ENCODE measurements around the gene GAS7. TPM values are rescaled to one million over a fixed set of nuclear protein-coding genes. Genes with fewer than 3 reads are reported as not detected.
A peak's percentile ranks its signal among the peaks of the same experiment; 100 is the strongest.

Gene GAS7
- total and polyA plus RNA-seq, 2 of the 13 experiments (the other 11 are each of a cell fraction or from before 2014, with no cell fraction given), result 1.0 to 5.2 TPM

GRCh38 chr17:10193632-10194031 is 4.8 kb downstream of the GAS7 start:
- no peaks in the 10 kb centered on the region; a peak in 1 of 5 replicates for H3K27me3 ChIP-seq (ENCODE audit: control insufficient read depth in 1 of 2, insufficient read depth in 2 of 2, low read length in 2 of 2)
- WGBS (ENCODE audit: low lambda C conversion rate), result 9% methylated on average over 2 of the region's 2 CpGs
- intact Hi-C loops (cut with micrococcal nuclease; ENCODE audit: unreplicated experiment) (no loop called here), in situ Hi-C loops (cut with HindIII; ENCODE audit: extremely low pct_ligation_motif_present, low pct_unique_long_range_greater_than_20kb) (no loop called here)
- H3K4me1 ChIP-seq (ENCODE audit: insufficient read depth, low read length), result no peaks in the 10 kb centered on the region
- no peak overlapping the region for H3K4me2 ChIP-seq (ENCODE audit: low read depth, low read length)
- no peak for DNase-seq (ENCODE audit: low spot score)
- no peak overlapping the region for H2AFZ ChIP-seq (ENCODE audit: low read length)
- no peaks in the 10 kb centered on the region for H3K36me3 ChIP-seq (replicated peaks in 1 of 2; ENCODE audit: control insufficient read depth in 1 of 2, insufficient read depth in 2 of 2, low read length in 2 of 2)
- no peak for FAIRE-seq
- TF ChIP-seq BRF2 (CRISPR knock-in tag; IDR thresholded peaks at IDR 0.05) (no peak), HOXA5 (CRISPR knock-in tag; IDR thresholded peaks at IDR 0.05) (no peak), ZNF382 (CRISPR knock-in tag; IDR thresholded peaks at IDR 0.05; ENCODE audit: borderline replicate concordance) (no peak), ZNF331 (CRISPR knock-in tag; IDR thresholded peaks at IDR 0.05) (peak; percentile 99)
- ChIA-PET CTCF (ENCODE audit: low intra/inter-chr PET ratio, low total read pairs) (no interaction called here), POLR2A (no interaction called here)
- no peak overlapping the region for H3K27ac ChIP-seq (ENCODE audit: extremely low read length, insufficient read depth, low read length)
- no peak overlapping the region for H3K4me3 ChIP-seq (replicated peaks in 1 of 3; ENCODE audit: insufficient read depth in 1 of 3, low read depth in 2 of 3, low read length in 3 of 3)
- H3K9me3 ChIP-seq (ENCODE audit: low read length), result peaks cover 19% of the 10 kb centered on the region
- no peaks in the 10 kb centered on the region for H4K20me1 ChIP-seq (ENCODE audit: insufficient read depth, low read length)
- H3K79me2 ChIP-seq (ENCODE audit: insufficient read depth, low read length), result no peaks in the 10 kb centered on the region
- no peak for ATAC-seq
- no peak overlapping the region for H3K9ac ChIP-seq (ENCODE audit: insufficient read depth, low read depth, low read length)
- BruUV-seq (replicated peaks), result no TSS peak

DNA sequence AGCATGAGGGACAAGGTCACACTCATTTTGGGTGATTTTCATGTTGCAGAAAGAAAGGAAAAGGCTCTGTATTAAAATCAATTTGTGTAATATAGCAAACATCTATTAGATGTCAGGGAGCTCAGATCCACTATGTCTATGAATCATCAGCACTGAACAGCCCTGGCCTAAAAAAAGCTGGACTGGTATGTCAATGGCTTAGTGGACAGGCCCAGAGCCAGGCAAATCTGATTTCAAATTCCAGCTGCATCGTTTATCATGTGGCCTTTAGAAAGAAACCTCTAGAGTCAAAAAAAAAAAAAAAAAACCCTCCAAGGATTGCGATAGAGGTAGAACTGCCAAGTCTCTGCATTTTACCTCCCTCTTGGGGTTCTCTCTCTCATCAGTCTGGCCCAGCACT is 5.4 kb downstream of the GAS7 start:
- 22% methylated on average over 2 of the region's 2 CpGs for WGBS (ENCODE audit: low lambda C conversion rate)
- no peak for ATAC-seq
- intact Hi-C loops (cut with micrococcal nuclease; ENCODE audit: unreplicated experiment), result no loop called here
- no peak for TF ChIP-seq FOXO4 (CRISPR knock-in tag; conservative IDR thresholded peaks at IDR 0.05)
- no peak for TF ChIP-seq SIX4 (CRISPR knock-in tag; IDR thresholded peaks at IDR 0.05)
- no peak for TF ChIP-seq ZNF17 (CRISPR knock-in tag; IDR thresholded peaks at IDR 0.05)
- TF ChIP-seq, protein P1, sequence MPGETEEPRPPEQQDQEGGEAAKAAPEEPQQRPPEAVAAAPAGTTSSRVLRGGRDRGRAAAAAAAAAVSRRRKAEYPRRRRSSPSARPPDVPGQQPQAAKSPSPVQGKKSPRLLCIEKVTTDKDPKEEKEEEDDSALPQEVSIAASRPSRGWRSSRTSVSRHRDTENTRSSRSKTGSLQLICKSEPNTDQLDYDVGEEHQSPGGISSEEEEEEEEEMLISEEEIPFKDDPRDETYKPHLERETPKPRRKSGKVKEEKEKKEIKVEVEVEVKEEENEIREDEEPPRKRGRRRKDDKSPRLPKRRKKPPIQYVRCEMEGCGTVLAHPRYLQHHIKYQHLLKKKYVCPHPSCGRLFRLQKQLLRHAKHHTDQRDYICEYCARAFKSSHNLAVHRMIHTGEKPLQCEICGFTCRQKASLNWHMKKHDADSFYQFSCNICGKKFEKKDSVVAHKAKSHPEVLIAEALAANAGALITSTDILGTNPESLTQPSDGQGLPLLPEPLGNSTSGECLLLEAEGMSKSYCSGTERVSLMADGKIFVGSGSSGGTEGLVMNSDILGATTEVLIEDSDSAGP (CRISPR knock-in tag; IDR thresholded peaks at IDR 0.05; ENCODE audit: borderline replicate concordance), result no peak
- no peak for TF ChIP-seq SMAD1 (CRISPR knock-in tag; IDR thresholded peaks at IDR 0.05; ENCODE audit: borderline replicate concordance, low read depth)
- no peak for TF ChIP-seq ZNF776 (CRISPR knock-in tag; IDR thresholded peaks at IDR 0.05)
- TF ChIP-seq ETS1 (CRISPR knock-in tag; IDR thresholded peaks at IDR 0.05), result no peak
- TF ChIP-seq ZNF644 (CRISPR knock-in tag; IDR thresholded peaks at IDR 0.05; ENCODE audit: low read depth), result no peak
- no peak for TF ChIP-seq RFX3 (CRISPR knock-in tag; IDR thresholded peaks at IDR 0.05)
- no peak for TF ChIP-seq SPEN (CRISPR knock-in tag; IDR thresholded peaks at IDR 0.05; ENCODE audit: low read depth)

More for the DNA sequence above, 5.4 kb downstream of the GAS7 start:
- H3K4me1 ChIP-seq (ENCODE audit: insufficient read depth, low read length), result no peaks in the 10 kb centered on the region
- H3K27ac ChIP-seq (ENCODE audit: extremely low read length, insufficient read depth, low read length), result no peak overlapping the region
- FAIRE-seq, result no peak
- DNase-seq (ENCODE audit: low spot score), result no peak
- no peaks in the 10 kb centered on the region for H3K79me2 ChIP-seq (ENCODE audit: insufficient read depth, low read length)
- H3K36me3 ChIP-seq (replicated peaks in 1 of 2; ENCODE audit: control insufficient read depth in 1 of 2, insufficient read depth in 2 of 2, low read length in 2 of 2), result no peaks in the 10 kb centered on the region
- in situ Hi-C loops (cut with HindIII; ENCODE audit: extremely low pct_ligation_motif_present, low pct_unique_long_range_greater_than_20kb), result no loop called here
- no peak overlapping the region for H2AFZ ChIP-seq (ENCODE audit: low read length)
- H3K9me3 ChIP-seq (ENCODE audit: low read length), result peaks cover 19% of the 10 kb centered on the region
- no TSS peak for BruUV-seq (replicated peaks)
- ChIA-PET POLR2A (no interaction called here), CTCF (ENCODE audit: low intra/inter-chr PET ratio, low total read pairs) (no interaction called here)
- no peak overlapping the region for H3K4me3 ChIP-seq (replicated peaks in 1 of 3; ENCODE audit: insufficient read depth in 1 of 3, low read depth in 2 of 3, low read length in 3 of 3)
- no peaks in the 10 kb centered on the region for H4K20me1 ChIP-seq (ENCODE audit: insufficient read depth, low read length)
- H3K27me3 ChIP-seq (ENCODE audit: control insufficient read depth in 1 of 2, insufficient read depth in 2 of 2, low read length in 2 of 2), result no peaks in the 10 kb centered on the region; a peak in 1 of 5 replicates
- no peak overlapping the region for H3K9ac ChIP-seq (ENCODE audit: insufficient read depth, low read depth, low read length)
- no peak overlapping the region for H3K4me2 ChIP-seq (ENCODE audit: low read depth, low read length)
